GM18909 (cell line): Measurements from ENCODE around the gene PLS3.
A peak's percentile ranks its signal among the peaks of the same experiment; 100 is the strongest.

ENCODE experiments used
- ATAC-seq: cut with Tn5 transposase; IDR thresholded peaks from one replicate; pipeline ENCODE4 v1.9.1; 2021; ENCODE audit warnings: mild to moderate bottlenecking; ENCODE audit not compliant: unreplicated experiment, poor library complexity

Gene PLS3

GRCh38 chrX:115679460-115679859 lies 118.5 kb downstream of the PLS3 start:
- ATAC-seq = no peak

GRCh38 chrX:115687595-115687994 lies 126.6 kb downstream of the PLS3 start:
- ATAC-seq = no peak

- no peak for ATAC-seq
Measured at GRCh38 chrX:115689931-115690330, 129.0 kb downstream of the PLS3 start.

- ATAC-seq = peak; percentile 90
Measured at GRCh38 chrX:115690511-115691216, 129.7 kb downstream of the PLS3 start.

- no peak for ATAC-seq
Measured at GRCh38 chrX:115693476-115693875, 132.5 kb downstream of the PLS3 start.

- ATAC-seq = no peak
Measured at GRCh38 chrX:115694028-115694427, 133.1 kb downstream of the PLS3 start.

- no peak for ATAC-seq
Measured at GRCh38 chrX:115696039-115696438, 135.1 kb downstream of the PLS3 start.

- ATAC-seq = no peak
Measured at GRCh38 chrX:115696939-115697338, 136.0 kb downstream of the PLS3 start.

- ATAC-seq = no peak
Measured at GRCh38 chrX:115697806-115698205, 136.8 kb downstream of the PLS3 start.
